OCI-LY1 (cell line): ENCODE data around the gene GNGT1.

Experiments
- H2AFZ ChIP-seq: fragments of 200-600 bp; sonication (generic), shearing (Covaris generic); 2 replicates; pipeline ENCODE4 v1.6.0; 2014; ENCODE audit warnings: antibody characterized with exemption, mild to moderate bottlenecking, low read length
- H3F3A ChIP-seq: fragments of 200-600 bp; sonication (generic), shearing (Covaris generic); 2 replicates; pipeline ENCODE4 v1.6.0; 2014; ENCODE audit warnings: mild to moderate bottlenecking, antibody characterized with exemption, low read length, moderate library complexity; ENCODE audit not compliant: insufficient read depth
- H3K27ac ChIP-seq: fragments of 200-600 bp; sonication (generic); 2 replicates; pipeline ENCODE4 v1.5.1; 2014; ENCODE audit warnings: low read length, mixed run types, mild to moderate bottlenecking, low read depth; ENCODE audit not compliant: poor library complexity, severe bottlenecking
- H3K27me3 ChIP-seq: fragments of 200-600 bp; sonication (generic); 2 replicates; pipeline ENCODE4 v1.6.0; 2014; ENCODE audit warnings: antibody characterized with exemption, mild to moderate bottlenecking, low read length, moderate library complexity; ENCODE audit not compliant: insufficient read depth
- H3K36me3 ChIP-seq: fragments of 200-600 bp; sonication (generic); 2 replicates; pipeline ENCODE4 v1.6.1; 2014; ENCODE audit warnings: mild to moderate bottlenecking, antibody characterized with exemption, low read length, moderate library complexity, mixed read lengths; ENCODE audit not compliant: insufficient read depth
- H3K4me1 ChIP-seq: fragments of 200-600 bp; sonication (generic); 2 replicates; pipeline ENCODE4 v1.5.1; 2014; ENCODE audit warnings: mild to moderate bottlenecking, low read length, moderate library complexity; ENCODE audit not compliant: insufficient read depth, severe bottlenecking
- H3K4me2 ChIP-seq: fragments of 200-600 bp; sonication (generic), shearing (Covaris generic); 2 replicates; pipeline ENCODE4 v1.6.1; 2014; ENCODE audit warnings: low read length
- H3K4me3 ChIP-seq: fragments of 200-600 bp; sonication (generic); 2 replicates; pipeline ENCODE4 v1.5.1; 2014; ENCODE audit warnings: low read length, low read depth, mild to moderate bottlenecking, mixed read lengths; ENCODE audit not compliant: poor library complexity, severe bottlenecking
- H3K79me2 ChIP-seq: fragments of 200-600 bp; shearing (Covaris generic); 2 replicates; pipeline ENCODE4 v1.6.1; 2016; ENCODE audit warnings: mixed run types, low read length, mixed read lengths; ENCODE audit not compliant: insufficient read depth
- H3K9ac ChIP-seq: fragments of 200-600 bp; sonication (generic), shearing (Covaris generic); 2 replicates; pipeline ENCODE4 v1.6.1; 2014; ENCODE audit warnings: mild to moderate bottlenecking, low read length, mixed read lengths
- H3K9me2 ChIP-seq: fragments of 200-600 bp; sonication (generic), shearing (Covaris generic); 2 replicates; pipeline ENCODE4 v1.6.1; 2014; ENCODE audit warnings: low read depth, mild to moderate bottlenecking, low read length, mixed read lengths
- H3K9me3 ChIP-seq: fragments of 200-600 bp; shearing (Covaris generic); 2 replicates; pipeline ENCODE4 v1.6.1; 2014; ENCODE audit warnings: low read length, mixed read lengths
- H4K20me1 ChIP-seq: fragments of 200-600 bp; sonication (generic), shearing (Covaris generic); 2 replicates; pipeline ENCODE4 v1.6.0; 2016; ENCODE audit warnings: mild to moderate bottlenecking, low read length; ENCODE audit not compliant: insufficient read depth
- EZH2 ChIP-seq: fragments of 200-600 bp; sonication (generic), shearing (Covaris generic); IDR thresholded peaks from 2 replicates; pipeline ENCODE4 v1.8.0; 2017; ENCODE audit warnings: borderline replicate concordance, mixed run types, mild to moderate bottlenecking, antibody characterized with exemption, low read length, moderate library complexity, mixed read lengths
- TF ChIP-seq, protein P1 (sequence below): fragments of 200-600 bp; sonication (generic), shearing (Covaris generic); IDR thresholded peaks from 2 replicates; pipeline ENCODE4 v1.5.1; 2017; ENCODE audit warnings: mild to moderate bottlenecking, antibody characterized with exemption, low read length, moderate library complexity, mixed read lengths

GNGT1 gene

GRCh38 chr7:93895859-93896600 lies 10.3 kb upstream of the GNGT1 start:
- no peaks in the 10 kb centered on the region for H3K9me3 ChIP-seq
- H3K36me3 ChIP-seq, result no peaks in the 10 kb centered on the region
- no peak for TF ChIP-seq EZH2
- TF ChIP-seq, protein P1, sequence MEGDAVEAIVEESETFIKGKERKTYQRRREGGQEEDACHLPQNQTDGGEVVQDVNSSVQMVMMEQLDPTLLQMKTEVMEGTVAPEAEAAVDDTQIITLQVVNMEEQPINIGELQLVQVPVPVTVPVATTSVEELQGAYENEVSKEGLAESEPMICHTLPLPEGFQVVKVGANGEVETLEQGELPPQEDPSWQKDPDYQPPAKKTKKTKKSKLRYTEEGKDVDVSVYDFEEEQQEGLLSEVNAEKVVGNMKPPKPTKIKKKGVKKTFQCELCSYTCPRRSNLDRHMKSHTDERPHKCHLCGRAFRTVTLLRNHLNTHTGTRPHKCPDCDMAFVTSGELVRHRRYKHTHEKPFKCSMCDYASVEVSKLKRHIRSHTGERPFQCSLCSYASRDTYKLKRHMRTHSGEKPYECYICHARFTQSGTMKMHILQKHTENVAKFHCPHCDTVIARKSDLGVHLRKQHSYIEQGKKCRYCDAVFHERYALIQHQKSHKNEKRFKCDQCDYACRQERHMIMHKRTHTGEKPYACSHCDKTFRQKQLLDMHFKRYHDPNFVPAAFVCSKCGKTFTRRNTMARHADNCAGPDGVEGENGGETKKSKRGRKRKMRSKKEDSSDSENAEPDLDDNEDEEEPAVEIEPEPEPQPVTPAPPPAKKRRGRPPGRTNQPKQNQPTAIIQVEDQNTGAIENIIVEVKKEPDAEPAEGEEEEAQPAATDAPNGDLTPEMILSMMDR, result no peak
- no peak overlapping the region for H2AFZ ChIP-seq
- H3K9ac ChIP-seq, result no peak overlapping the region
- no peaks in the 10 kb centered on the region for H3F3A ChIP-seq
- H3K79me2 ChIP-seq, result no peaks in the 10 kb centered on the region
- H3K9me2 ChIP-seq, result no peaks in the 10 kb centered on the region
- H4K20me1 ChIP-seq, result no peaks in the 10 kb centered on the region
- no peak overlapping the region for H3K4me2 ChIP-seq
- H3K4me3 ChIP-seq, result no peak overlapping the region
- no peak overlapping the region for H3K27ac ChIP-seq
- H3K27me3 ChIP-seq, result no peaks in the 10 kb centered on the region
- peaks cover 6% of the 10 kb centered on the region for H3K4me1 ChIP-seq

GRCh38 chr7:93897680-93898079 lies 8.7 kb upstream of the GNGT1 start:
- H3K4me1 ChIP-seq, result no peaks in the 10 kb centered on the region
- no peak overlapping the region for H3K9ac ChIP-seq
- H3K9me2 ChIP-seq, result no peaks in the 10 kb centered on the region
- no peak overlapping the region for H3K27ac ChIP-seq
- H3K27me3 ChIP-seq, result no peaks in the 10 kb centered on the region
- H3F3A ChIP-seq, result no peaks in the 10 kb centered on the region
- no peak overlapping the region for H3K4me3 ChIP-seq
- H3K36me3 ChIP-seq, result no peaks in the 10 kb centered on the region
- no peaks in the 10 kb centered on the region for H3K79me2 ChIP-seq
- H2AFZ ChIP-seq, result no peak overlapping the region
- no peaks in the 10 kb centered on the region for H3K9me3 ChIP-seq
- TF ChIP-seq EZH2, result no peak
- TF ChIP-seq, protein P1, result no peak
- H3K4me2 ChIP-seq, result no peak overlapping the region
- no peaks in the 10 kb centered on the region for H4K20me1 ChIP-seq

DNA sequence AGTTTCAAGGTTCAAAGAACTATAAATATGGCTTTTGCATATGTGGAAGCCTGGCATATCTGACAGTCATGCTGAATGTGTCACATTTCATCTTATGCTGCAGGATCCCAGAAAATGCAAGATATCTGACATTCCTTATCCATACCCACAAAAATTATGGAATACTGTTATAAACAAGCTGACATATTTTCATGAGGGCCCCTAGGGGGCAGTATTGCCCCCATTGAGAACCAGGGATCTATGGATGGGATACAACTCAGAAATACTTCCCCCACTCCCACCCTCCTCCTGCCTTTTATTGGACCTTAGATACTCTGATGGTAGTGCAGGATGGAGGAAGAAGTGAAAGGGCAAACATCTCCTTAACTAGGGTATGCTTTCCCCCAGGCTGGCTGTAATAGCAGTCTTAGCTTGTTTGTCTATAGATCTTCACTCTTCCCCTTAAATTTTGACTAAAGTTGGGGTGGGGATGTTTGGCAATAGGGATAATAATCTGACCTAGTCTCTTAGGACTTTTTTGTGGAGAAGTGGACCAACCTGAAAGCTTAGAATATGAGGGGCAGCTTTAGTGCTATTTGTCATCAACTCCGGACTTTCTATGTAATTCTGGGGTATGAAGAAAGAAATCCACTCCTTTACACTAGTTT lies 3.5 kb upstream of the GNGT1 start:
- Histone ChIP-seq H3K9me2 (no peaks in the 10 kb centered on the region), H3K27me3 (no peaks in the 10 kb centered on the region), H4K20me1 (no peaks in the 10 kb centered on the region), H3K79me2 (no peaks in the 10 kb centered on the region), H3K9me3 (no peaks in the 10 kb centered on the region), H2AFZ (no peak overlapping the region), H3K9ac (no peak overlapping the region), H3K36me3 (no peaks in the 10 kb centered on the region), H3F3A (no peaks in the 10 kb centered on the region), H3K4me1 (no peaks in the 10 kb centered on the region), H3K4me2 (no peak overlapping the region), H3K27ac (no peak overlapping the region), H3K4me3 (no peak overlapping the region)
- no peak for TF ChIP-seq EZH2
- TF ChIP-seq, protein P1, result peak; percentile 100
